Thyroid gland (tissue), 4 donors: ENCODE results near the gene KIF14.

Experiments
- CTCF ChIP-seq, 6 experiments: fragments of 200-600 bp in 3 of 6; fragments of 450-650 bp in 3 of 6; sonication (generic) in 3 of 6; IDR thresholded peaks; one replicate each; pipeline ENCODE4 v1.5.1; 2016 to 2019; ENCODE audit warnings: antibody characterized with exemption in 6 of 6, mild to moderate bottlenecking in 2 of 6, inconsistent platforms in 1 of 6, moderate library complexity in 1 of 6
- POLR2A ChIP-seq, 2 donors: fragments of 450-650 bp; IDR thresholded peaks; one replicate each; pipeline ENCODE4 v1.6.1; 2017; ENCODE audit warnings: antibody characterized with exemption in 2 of 2, mild to moderate bottlenecking in 2 of 2, moderate library complexity in 1 of 2

GRCh38 chr1:200547386-200547785 is 73.2 kb downstream of the KIF14 start:
- TF ChIP-seq CTCF (IDR thresholded peaks at IDR 0.05), result no peak
- no peak for TF ChIP-seq POLR2A (IDR thresholded peaks at IDR 0.05)
